Rectal smooth muscle tissue (tissue), 1 donor: Measurements from ENCODE around the gene CHST8.

Source experiments
- H3K27ac ChIP-seq: one replicate; pipeline ENCODE4 v1.7.0; 2013; ENCODE audit warnings: low read depth, low read length, inconsistent platforms
- H3K27me3 ChIP-seq: one replicate; pipeline ENCODE4 v1.7.0; 2013; ENCODE audit warnings: low read length; ENCODE audit not compliant: control insufficient read depth, insufficient read depth
- H3K36me3 ChIP-seq: one replicate; pipeline ENCODE4 v1.7.0; 2013; ENCODE audit warnings: low read length; ENCODE audit not compliant: control insufficient read depth, insufficient read depth
- H3K4me1 ChIP-seq: one replicate; pipeline ENCODE4 v1.7.0; 2013; ENCODE audit warnings: low read length; ENCODE audit not compliant: control insufficient read depth, insufficient read depth
- H3K4me3 ChIP-seq: one replicate; pipeline ENCODE4 v1.7.0; 2013; ENCODE audit warnings: low read length
- H3K9ac ChIP-seq: one replicate; pipeline ENCODE4 v1.7.0; 2013; ENCODE audit warnings: low read length

The CHST8 gene

GRCh38 chr19:33780746-33781145 lies 159.0 kb downstream of the CHST8 start:
- H3K9ac ChIP-seq, result no peak overlapping the region
- H3K4me1 ChIP-seq, result no peaks in the 10 kb centered on the region
- no peak overlapping the region for H3K27ac ChIP-seq
- H3K27me3 ChIP-seq, result peaks cover 8% of the 10 kb centered on the region
- no peaks in the 10 kb centered on the region for H3K36me3 ChIP-seq
- H3K4me3 ChIP-seq, result no peak overlapping the region

GRCh38 chr19:33781415-33781935 lies 159.7 kb downstream of the CHST8 start:
- no peak overlapping the region for H3K27ac ChIP-seq
- no peak overlapping the region for H3K4me3 ChIP-seq
- H3K4me1 ChIP-seq, result no peaks in the 10 kb centered on the region
- no peak overlapping the region for H3K9ac ChIP-seq
- no peaks in the 10 kb centered on the region for H3K36me3 ChIP-seq
- H3K27me3 ChIP-seq, result peaks cover 8% of the 10 kb centered on the region

- Histone ChIP-seq H3K36me3 (no peaks in the 10 kb centered on the region), H3K27me3 (peaks cover 8% of the 10 kb centered on the region), H3K27ac (no peak overlapping the region), H3K4me3 (no peak overlapping the region), H3K9ac (no peak overlapping the region), H3K4me1 (no peaks in the 10 kb centered on the region)
Measured at GRCh38 chr19:33781996-33782395, 160.2 kb downstream of the CHST8 start.

GRCh38 chr19:33784432-33784831 lies 162.7 kb downstream of the CHST8 start:
- no peaks in the 10 kb centered on the region for H3K36me3 ChIP-seq
- H3K9ac ChIP-seq, result no peak overlapping the region
- peaks cover 2% of the 10 kb centered on the region for H3K27me3 ChIP-seq
- H3K4me1 ChIP-seq, result no peaks in the 10 kb centered on the region
- H3K4me3 ChIP-seq, result no peak overlapping the region
- no peak overlapping the region for H3K27ac ChIP-seq

GRCh38 chr19:33785795-33786194 lies 164.0 kb downstream of the CHST8 start:
- Histone ChIP-seq H3K4me1 (no peaks in the 10 kb centered on the region), H3K4me3 (no peak overlapping the region), H3K36me3 (no peaks in the 10 kb centered on the region), H3K9ac (no peak overlapping the region), H3K27ac (no peak overlapping the region), H3K27me3 (no peaks in the 10 kb centered on the region)

GRCh38 chr19:33788676-33789075 lies 166.9 kb downstream of the CHST8 start:
- H3K4me3 ChIP-seq, result no peak overlapping the region
- no peaks in the 10 kb centered on the region for H3K27me3 ChIP-seq
- H3K27ac ChIP-seq, result no peak overlapping the region
- no peaks in the 10 kb centered on the region for H3K36me3 ChIP-seq
- H3K4me1 ChIP-seq, result no peaks in the 10 kb centered on the region
- H3K9ac ChIP-seq, result no peak overlapping the region

- H3K4me1 ChIP-seq, result peaks cover under 1% of the 10 kb centered on the region
- H3K27ac ChIP-seq, result no peak overlapping the region
- no peaks in the 10 kb centered on the region for H3K27me3 ChIP-seq
- H3K36me3 ChIP-seq, result no peaks in the 10 kb centered on the region
- H3K9ac ChIP-seq, result no peak overlapping the region
- H3K4me3 ChIP-seq, result no peak overlapping the region
Measured at GRCh38 chr19:33789344-33789743, 167.6 kb downstream of the CHST8 start.

GRCh38 chr19:33794683-33795369 lies 173.1 kb downstream of the CHST8 start:
- Histone ChIP-seq H3K27ac (peak overlapping the region; percentile 92), H3K36me3 (no peaks in the 10 kb centered on the region), H3K4me3 (peak overlapping the region; percentile 72), H3K9ac (no peak overlapping the region), H3K4me1 (peaks cover 11% of the 10 kb centered on the region), H3K27me3 (no peaks in the 10 kb centered on the region)

GRCh38 chr19:33795370-33796163 lies 173.8 kb downstream of the CHST8 start:
- peaks cover 15% of the 10 kb centered on the region for H3K4me1 ChIP-seq
- no peak overlapping the region for H3K9ac ChIP-seq

GRCh38 chr19:33796164-33796875 lies 174.6 kb downstream of the CHST8 start, which contains the start of gene KCTD15:
Gene KCTD15 (plus strand): TSS chr19:33796870. CDS start chr19:33800455, 3,585 bp downstream.
- Histone ChIP-seq H3K9ac (no peak within 1 kb of the TSS), H3K36me3 (no peaks in the 10 kb centered on the region), H3K4me1 (peaks cover 15% of the 10 kb centered on the region), H3K27ac (peak within 1 kb of the TSS; percentile 92), H3K4me3 (peak within 1 kb of the TSS; percentile 72), H3K27me3 (no peaks in the 10 kb centered on the region)

More at GRCh38 chr19:33795370-33796163, 173.8 kb downstream of the CHST8 start:
- peak overlapping the region; percentile 92 for H3K27ac ChIP-seq
- peak overlapping the region; percentile 72 for H3K4me3 ChIP-seq
- H3K27me3 ChIP-seq, result no peaks in the 10 kb centered on the region
- no peaks in the 10 kb centered on the region for H3K36me3 ChIP-seq

GRCh38 chr19:33797802-33798671 lies 176.3 kb downstream of the CHST8 start:
- H3K27me3 ChIP-seq, result no peaks in the 10 kb centered on the region
- peak overlapping the region; percentile 52 for H3K4me3 ChIP-seq
- no peaks in the 10 kb centered on the region for H3K36me3 ChIP-seq
- peak overlapping the region; percentile 81 for H3K27ac ChIP-seq
- peak overlapping the region; percentile 3 for H3K9ac ChIP-seq
- H3K4me1 ChIP-seq, result peaks cover 17% of the 10 kb centered on the region
